GM12878 (cell line): ENCODE data around the gene ARMC2.

ENCODE experiments used
- ASH2L ChIP-seq: fragments of 300-600, 200-600 bp; sonication (generic); IDR thresholded peaks from 2 replicates; pipeline ENCODE4 v1.6.1; 2017; ENCODE audit warnings: low read depth, mild to moderate bottlenecking, borderline replicate concordance
- BHLHE40 ChIP-seq, 2 experiments: fragments of 450-650 bp in 1 of 2; IDR thresholded peaks; 2 replicates each; pipeline ENCODE4 v1.6.1; 2011 to 2017; ENCODE audit warnings: low read depth in 2 of 2, borderline replicate concordance in 1 of 2, improper control_type of control experiment in 1 of 2, low read length in 1 of 2, mild to moderate bottlenecking in 1 of 2
- CEBPZ ChIP-seq: fragments of 150-350 bp; IDR thresholded peaks from 2 replicates; pipeline ENCODE4 v1.6.1; 2016; ENCODE audit warnings: low read depth, low read length
- EP300 ChIP-seq, 2 experiments: fragments of 150-350 bp in 1 of 2; IDR thresholded peaks; 2 replicates each; pipeline ENCODE4 v1.6.1; 2011 to 2012; ENCODE audit warnings: low read depth in 2 of 2, low read length in 2 of 2, borderline replicate concordance in 1 of 2, improper control_type of control experiment in 1 of 2, inconsistent platforms in 1 of 2; ENCODE audit not compliant: control insufficient read depth in 1 of 2
- MAX ChIP-seq: IDR thresholded peaks from 2 replicates; pipeline ENCODE4 v1.6.1; 2012; ENCODE audit warnings: low read depth, low read length, improper control_type of control experiment
- NFIC ChIP-seq: IDR thresholded peaks from 2 replicates; pipeline ENCODE4 v1.6.1; 2012; ENCODE audit warnings: low read depth, mild to moderate bottlenecking, inconsistent platforms, low read length, moderate library complexity
- NFYA ChIP-seq: IDR thresholded peaks from 2 replicates; pipeline ENCODE4 v1.6.1; 2011; ENCODE audit warnings: low read depth, mild to moderate bottlenecking, low read length, improper control_type of control experiment, borderline replicate concordance
- PBX3 ChIP-seq: IDR thresholded peaks from 2 replicates; pipeline ENCODE4 v1.6.1; 2011; ENCODE audit warnings: mild to moderate bottlenecking, low read depth, low read length, moderate library complexity; ENCODE audit not compliant: insufficient replicate concordance
- POLR2A ChIP-seq: IDR thresholded peaks from 2 replicates; pipeline ENCODE4 v1.6.1; 2011; ENCODE audit warnings: low read depth, mild to moderate bottlenecking, low read length
- TARDBP ChIP-seq: IDR thresholded peaks from 2 replicates; pipeline ENCODE4 v1.6.1; 2016; ENCODE audit warnings: borderline replicate concordance
- YY1 ChIP-seq: IDR thresholded peaks from 2 replicates; pipeline ENCODE4 v1.6.1; 2011; ENCODE audit warnings: low read depth, mild to moderate bottlenecking, low read length
- TF ChIP-seq, protein P1 (sequence below), 3 experiments: IDR thresholded peaks in 2 of 3; conservative IDR thresholded peaks in 1 of 3; 2 replicates each; pipeline ENCODE4 v1.5.1; 2011; ENCODE audit warnings: low read depth in 3 of 3, low read length in 3 of 3, mild to moderate bottlenecking in 3 of 3, control low read depth in 2 of 3, moderate library complexity in 2 of 3, inconsistent platforms in 1 of 3, mixed read lengths in 1 of 3; ENCODE audit not compliant: control insufficient read depth in 2 of 3, insufficient read depth in 1 of 3; ENCODE audit errors: extremely low read depth in 1 of 3

GRCh38 chr6:108957221-108957620, 109.0 kb downstream of the ARMC2 start:
- TF ChIP-seq, protein P1, sequence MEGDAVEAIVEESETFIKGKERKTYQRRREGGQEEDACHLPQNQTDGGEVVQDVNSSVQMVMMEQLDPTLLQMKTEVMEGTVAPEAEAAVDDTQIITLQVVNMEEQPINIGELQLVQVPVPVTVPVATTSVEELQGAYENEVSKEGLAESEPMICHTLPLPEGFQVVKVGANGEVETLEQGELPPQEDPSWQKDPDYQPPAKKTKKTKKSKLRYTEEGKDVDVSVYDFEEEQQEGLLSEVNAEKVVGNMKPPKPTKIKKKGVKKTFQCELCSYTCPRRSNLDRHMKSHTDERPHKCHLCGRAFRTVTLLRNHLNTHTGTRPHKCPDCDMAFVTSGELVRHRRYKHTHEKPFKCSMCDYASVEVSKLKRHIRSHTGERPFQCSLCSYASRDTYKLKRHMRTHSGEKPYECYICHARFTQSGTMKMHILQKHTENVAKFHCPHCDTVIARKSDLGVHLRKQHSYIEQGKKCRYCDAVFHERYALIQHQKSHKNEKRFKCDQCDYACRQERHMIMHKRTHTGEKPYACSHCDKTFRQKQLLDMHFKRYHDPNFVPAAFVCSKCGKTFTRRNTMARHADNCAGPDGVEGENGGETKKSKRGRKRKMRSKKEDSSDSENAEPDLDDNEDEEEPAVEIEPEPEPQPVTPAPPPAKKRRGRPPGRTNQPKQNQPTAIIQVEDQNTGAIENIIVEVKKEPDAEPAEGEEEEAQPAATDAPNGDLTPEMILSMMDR (IDR thresholded peaks at IDR 0.05 in 2 of 3, conservative IDR thresholded peaks at IDR 0.05 in 1 of 3; ENCODE audit: control insufficient read depth in 2 of 3, extremely low read depth in 1 of 3, insufficient read depth in 1 of 3, low read depth in 3 of 3, low read length in 3 of 3), result no peak
- TF ChIP-seq TARDBP (no peak), NFYA (no peak), PBX3 (no peak), POLR2A (no peak), MAX (no peak), BHLHE40 (IDR thresholded peaks at IDR 0.05; ENCODE audit: borderline replicate concordance in 1 of 2, low read depth in 2 of 2, low read length in 1 of 2) (no peak), ASH2L (no peak), EP300 (IDR thresholded peaks at IDR 0.05; ENCODE audit: borderline replicate concordance in 1 of 2, control insufficient read depth in 1 of 2, low read depth in 2 of 2, low read length in 2 of 2) (no peak), YY1 (no peak), CEBPZ (no peak), NFIC (no peak)
